Esophagus muscularis mucosa (tissue), 4 donors: ENCODE results near the gene TSEN2.

Experiments
- CTCF ChIP-seq, 3 experiments: fragments of 200-600 bp in 2 of 3; fragments of 450-650 bp in 1 of 3; sonication (generic) in 2 of 3; IDR thresholded peaks; one replicate each; pipeline ENCODE4 v1.5.1; 2017 to 2019; ENCODE audit warnings: antibody characterized with exemption in 3 of 3, mild to moderate bottlenecking in 2 of 3, moderate library complexity in 1 of 3
- EP300 ChIP-seq: sonication (generic); formaldehyde crosslinking; IDR thresholded peaks from one replicate; pipeline ENCODE4 v1.6.1; 2017; ENCODE audit warnings: antibody characterized with exemption
- POLR2A ChIP-seq: fragments of 450-650 bp; IDR thresholded peaks from one replicate; pipeline ENCODE4 v1.6.1; 2017; ENCODE audit warnings: antibody characterized with exemption, moderate library complexity, mild to moderate bottlenecking, low read depth
- POLR2AphosphoS5 ChIP-seq, 2 donors: sonication (generic); formaldehyde crosslinking; IDR thresholded peaks; one replicate each; pipeline ENCODE4 v1.6.1; 2017; ENCODE audit warnings: antibody characterized with exemption in 2 of 2

- TF ChIP-seq POLR2AphosphoS5 (IDR thresholded peaks at IDR 0.05) (no peak), EP300 (no peak), POLR2A (no peak), CTCF (IDR thresholded peaks at IDR 0.05) (no peak)
These were observed 98.5 kb downstream of the TSEN2 start for GRCh38 chr3:12582730-12583129.
